SK-N-SH treated with all-trans-retinoic acid at 6 μM for 48 hours (cell line): ENCODE data around the gene PCSK2.

Experiments used
- ESRRG ChIP-seq: fragments of 250-450 bp; sonication (Bioruptor Pico); IDR thresholded peaks from 2 replicates; pipeline ENCODE4 v1.6.1; 2021; ENCODE audit warnings: mild to moderate bottlenecking
- PATZ1 ChIP-seq: fragments of 250-450 bp; sonication (Bioruptor Pico); IDR thresholded peaks from 2 replicates; pipeline ENCODE4 v1.8.0; 2020; ENCODE audit warnings: mild to moderate bottlenecking, moderate library complexity, borderline replicate concordance
- RARB ChIP-seq: fragments of 250-450 bp; sonication (Bioruptor Pico); IDR thresholded peaks from 2 replicates; pipeline ENCODE4 v1.8.0; 2021; ENCODE audit warnings: mild to moderate bottlenecking, moderate library complexity
- ZC3H10 ChIP-seq: fragments of 250-450 bp; sonication (Bioruptor Pico); IDR thresholded peaks from 2 replicates; pipeline ENCODE4 v1.5.1; 2021; ENCODE audit warnings: mild to moderate bottlenecking, moderate library complexity

DNA sequence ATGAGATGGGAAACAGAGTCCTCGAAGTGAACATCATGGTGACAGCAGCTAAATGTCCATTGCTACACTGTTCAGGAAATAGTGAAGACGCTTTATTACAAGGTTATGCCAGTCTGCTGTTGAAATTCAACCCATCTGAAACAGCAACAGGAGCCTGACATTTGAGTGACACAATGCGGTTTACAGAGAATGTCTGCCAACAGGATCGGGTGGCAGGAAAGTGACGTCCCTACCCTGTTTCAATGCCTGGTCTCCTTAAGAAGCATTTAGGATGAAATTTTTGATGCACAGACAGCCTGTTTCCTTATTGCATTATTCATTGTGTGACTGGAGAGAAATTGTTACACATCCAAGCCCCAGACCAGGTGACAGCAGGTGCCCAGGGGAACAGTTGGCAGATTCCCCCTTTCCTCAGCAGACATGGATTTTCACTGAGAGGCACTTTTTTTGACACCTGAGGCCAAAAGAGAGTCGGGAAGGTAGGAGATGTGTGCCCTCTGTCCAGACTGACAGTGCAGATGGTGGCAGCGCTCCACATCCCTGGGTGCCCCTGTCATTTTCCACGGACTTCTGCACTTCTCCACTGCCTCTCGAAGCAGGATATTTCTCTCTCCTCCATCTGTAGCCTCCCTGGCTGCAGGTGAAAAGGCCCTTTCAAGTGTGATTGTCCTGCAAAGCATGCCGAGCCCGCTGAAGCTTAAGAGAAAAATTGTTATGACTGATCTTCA lies 216.5 kb downstream of the PCSK2 start:
- no peak for TF ChIP-seq PATZ1 (CRISPR knock-in tag)
- TF ChIP-seq RARB (CRISPR knock-in tag), result no peak
- no peak for TF ChIP-seq ZC3H10 (CRISPR knock-in tag)
- no peak for TF ChIP-seq ESRRG (CRISPR knock-in tag)
